ENCODE data around the gene FOXRED2. TPM values are rescaled to one million over a fixed set of nuclear protein-coding genes. Genes with fewer than 3 reads are reported as not detected.
"Not testable (repeated sequence)": the region's sequence is repeated elsewhere in the genome, so short reads cannot be mapped to it uniquely, and the experiment has no call there.

FOXRED2 gene
- total RNA-seq, 1 experiment from 2014 or later: 19.9 TPM

DNA sequence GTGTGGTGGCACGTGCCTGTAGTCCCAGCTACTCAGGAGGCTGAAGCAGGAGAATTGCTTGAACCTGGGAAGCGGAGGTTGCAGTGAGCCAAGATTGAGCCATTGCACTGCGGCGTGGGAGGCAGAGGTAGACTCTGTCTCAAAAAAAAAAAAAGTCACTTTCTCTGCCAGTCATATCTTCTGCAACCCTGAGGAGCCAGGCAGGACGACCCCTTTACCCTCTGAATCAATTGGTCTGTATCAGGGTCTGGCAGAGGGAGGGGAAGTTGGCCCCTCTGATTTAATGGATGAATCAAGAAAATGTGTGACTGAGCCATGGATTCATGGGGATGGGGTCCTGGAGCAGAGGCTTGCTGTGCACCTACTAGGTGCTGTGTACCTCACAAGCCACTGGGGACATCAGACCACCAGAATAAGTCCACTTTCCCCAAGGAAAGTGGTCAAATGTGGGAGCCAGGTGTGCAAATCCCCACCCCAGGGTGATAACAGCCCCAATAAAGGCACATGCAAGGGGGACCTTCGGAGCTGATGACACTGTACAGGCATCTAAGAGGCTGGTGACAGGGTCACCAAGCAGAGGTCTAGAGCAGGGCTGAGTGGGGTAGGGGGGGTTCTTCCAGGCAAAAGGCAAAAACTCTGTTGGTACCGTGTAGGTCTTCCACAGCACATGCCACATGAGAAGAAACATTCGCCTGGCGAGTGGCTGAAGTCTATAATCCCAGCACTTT, 54.4 kb downstream of the FOXRED2 start:
- DNase-seq (ENCODE audit: low read depth, low spot score): no peak
- ChIA-PET CTCF (no interaction called here), POLR2A (interaction anchor here (0.6 to 1.0 kb wide), 6 partner anchors 13 to 213 kb away, joined by 3 to 5 read pairs (median 3); partner anchors contain the start of genes APOL2 and TXN2), RAD21 (ENCODE audit: low non-redundant PET in 1 of 2, low total read pairs in 2 of 2, uncharacterized antibody in 2 of 2, unreplicated experiment in 2 of 2) (interaction anchor here in 1 of 2 experiments (0.6 kb wide), 1 partner anchor 1000 kb away, joined by 3 read pairs; no protein-coding TSS in a partner anchor)
- Histone ChIP-seq H2AFZ (ENCODE audit: low read depth, low read length, poor library complexity, severe bottlenecking) (no peak overlapping the region), H3K9ac (ENCODE audit: low read length) (0 out of 2 replicates have a peak overlapping the region, but pooled peaks have one; percentile 3), H3K9me3 (ENCODE audit: control insufficient read depth in 1 of 2, insufficient read depth in 1 of 2, low read depth in 1 of 2, low read length in 2 of 2) (no peaks in the 10 kb centered on the region), H3K4me3 (replicated peaks in 1 of 2; ENCODE audit: low read depth in 1 of 2, low read length in 2 of 2) (no peak overlapping the region), H3K4me2 (ENCODE audit: low read length) (peak overlapping the region; percentile 85), H3K36me3 (ENCODE audit: control insufficient read depth in 1 of 2, insufficient read depth in 2 of 2, low read length in 2 of 2) (no peaks in the 10 kb centered on the region), H3K9me2 (ENCODE audit: insufficient read depth) (no peaks in the 10 kb centered on the region), H4K20me1 (ENCODE audit: insufficient read depth) (no peaks in the 10 kb centered on the region), H3K4me1 (ENCODE audit: control insufficient read depth in 1 of 2, insufficient read depth in 2 of 2, low read length in 2 of 2) (peaks cover 29 to 48% of the 10 kb centered on the region in 2 experiments), H3K27ac (ENCODE audit: low read depth, low read length) (peak overlapping the region; percentile 50), H3K79me2 (ENCODE audit: insufficient read depth, low read length) (no peaks in the 10 kb centered on the region), H3K27me3 (ENCODE audit: insufficient read depth, low read length) (no peaks in the 10 kb centered on the region)
- TF ChIP-seq, protein P1, sequence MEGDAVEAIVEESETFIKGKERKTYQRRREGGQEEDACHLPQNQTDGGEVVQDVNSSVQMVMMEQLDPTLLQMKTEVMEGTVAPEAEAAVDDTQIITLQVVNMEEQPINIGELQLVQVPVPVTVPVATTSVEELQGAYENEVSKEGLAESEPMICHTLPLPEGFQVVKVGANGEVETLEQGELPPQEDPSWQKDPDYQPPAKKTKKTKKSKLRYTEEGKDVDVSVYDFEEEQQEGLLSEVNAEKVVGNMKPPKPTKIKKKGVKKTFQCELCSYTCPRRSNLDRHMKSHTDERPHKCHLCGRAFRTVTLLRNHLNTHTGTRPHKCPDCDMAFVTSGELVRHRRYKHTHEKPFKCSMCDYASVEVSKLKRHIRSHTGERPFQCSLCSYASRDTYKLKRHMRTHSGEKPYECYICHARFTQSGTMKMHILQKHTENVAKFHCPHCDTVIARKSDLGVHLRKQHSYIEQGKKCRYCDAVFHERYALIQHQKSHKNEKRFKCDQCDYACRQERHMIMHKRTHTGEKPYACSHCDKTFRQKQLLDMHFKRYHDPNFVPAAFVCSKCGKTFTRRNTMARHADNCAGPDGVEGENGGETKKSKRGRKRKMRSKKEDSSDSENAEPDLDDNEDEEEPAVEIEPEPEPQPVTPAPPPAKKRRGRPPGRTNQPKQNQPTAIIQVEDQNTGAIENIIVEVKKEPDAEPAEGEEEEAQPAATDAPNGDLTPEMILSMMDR (IDR thresholded peaks at IDR 0.05 in 2 of 3, conservative IDR thresholded peaks at IDR 0.05 in 1 of 3; ENCODE audit: borderline replicate concordance in 1 of 3, insufficient read depth in 1 of 3, low read depth in 2 of 3, low read length in 2 of 3): 0 out of 6 replicates have a peak, but pooled peaks of 1 of the 3 experiments have one; percentile 7
- TF ChIP-seq JUND (IDR thresholded peaks at IDR 0.05): no peak
- ATAC-seq: no peak
- intact Hi-C loops (cut with micrococcal nuclease): loop anchor here (5.0 kb wide), 1 partner anchor 65 kb away; the partner anchor contains the start of gene MYH9
- BruUV-seq (replicated peaks): TSS peak; percentile 64

DNA sequence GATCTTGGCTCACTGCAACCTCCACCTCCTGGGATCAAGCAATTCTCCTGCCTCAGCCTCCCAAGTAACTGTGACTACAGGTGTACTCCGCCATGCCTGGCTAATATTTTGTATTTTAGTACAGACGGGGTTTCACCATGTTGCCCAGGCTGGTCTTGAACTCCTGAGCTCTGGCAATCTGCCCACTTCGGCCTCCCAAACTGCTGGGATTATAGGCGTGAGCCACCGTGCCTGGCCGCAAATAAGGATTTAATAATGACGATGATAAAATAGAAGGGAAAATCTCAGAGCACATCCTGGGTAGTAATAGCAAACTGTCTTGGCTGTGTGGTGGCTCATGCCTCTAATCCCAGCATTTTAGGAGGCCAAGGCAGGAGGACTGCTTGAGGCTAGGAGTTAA, 55.9 kb downstream of the FOXRED2 start:
- not testable (repeated sequence) for H3K9me3 ChIP-seq (ENCODE audit: control insufficient read depth in 1 of 2, insufficient read depth in 1 of 2, low read depth in 1 of 2, low read length in 2 of 2)
- RAD21 ChIA-PET (ENCODE audit: low non-redundant PET in 1 of 2, low total read pairs in 2 of 2, uncharacterized antibody in 2 of 2, unreplicated experiment in 2 of 2): interaction anchor here in 1 of 2 experiments (0.6 kb wide), 1 partner anchor 113 kb away, joined by 3 read pairs; no protein-coding TSS in a partner anchor

More for the DNA sequence above, 55.9 kb downstream of the FOXRED2 start:
- BruUV-seq (replicated peaks); H4K20me1 ChIP-seq (ENCODE audit: insufficient read depth); H2AFZ ChIP-seq (ENCODE audit: low read depth, low read length, poor library complexity, severe bottlenecking); ATAC-seq; H3K27me3 ChIP-seq (ENCODE audit: insufficient read depth, low read length); DNase-seq (ENCODE audit: low read depth, low spot score); H3K36me3 ChIP-seq (ENCODE audit: control insufficient read depth in 1 of 2, insufficient read depth in 2 of 2, low read length in 2 of 2); POLR2A ChIA-PET; H3K79me2 ChIP-seq (ENCODE audit: insufficient read depth, low read length); H3K9me2 ChIP-seq (ENCODE audit: insufficient read depth); H3K4me3 ChIP-seq (replicated peaks in 1 of 2; ENCODE audit: low read depth in 1 of 2, low read length in 2 of 2); CTCF ChIA-PET: not testable (repeated sequence)
- Histone ChIP-seq H3K4me2 (ENCODE audit: low read length) (peak overlapping the region; percentile 85), H3K9ac (ENCODE audit: low read length) (peak overlapping the region; percentile 47; the same call in 1 of the 2 replicates), H3K27ac (ENCODE audit: low read depth, low read length) (peak overlapping the region; percentile 50), H3K4me1 (ENCODE audit: control insufficient read depth in 1 of 2, insufficient read depth in 2 of 2, low read length in 2 of 2) (peaks cover 29 to 48% of the 10 kb centered on the region in 2 experiments)
- intact Hi-C loops (cut with micrococcal nuclease): loop anchor here (5.0 kb wide), 1 partner anchor 64 kb away; the partner anchor contains the start of gene MYH9
